HG03432 (cell line): ENCODE data around the gene KCNQ1.

Experiments used
- ATAC-seq: cut with Tn5 transposase; IDR thresholded peaks from one replicate; pipeline ENCODE4 v1.9.1; 2021; ENCODE audit warnings: mild to moderate bottlenecking, moderate library complexity; ENCODE audit not compliant: unreplicated experiment

The KCNQ1 gene

DNA sequence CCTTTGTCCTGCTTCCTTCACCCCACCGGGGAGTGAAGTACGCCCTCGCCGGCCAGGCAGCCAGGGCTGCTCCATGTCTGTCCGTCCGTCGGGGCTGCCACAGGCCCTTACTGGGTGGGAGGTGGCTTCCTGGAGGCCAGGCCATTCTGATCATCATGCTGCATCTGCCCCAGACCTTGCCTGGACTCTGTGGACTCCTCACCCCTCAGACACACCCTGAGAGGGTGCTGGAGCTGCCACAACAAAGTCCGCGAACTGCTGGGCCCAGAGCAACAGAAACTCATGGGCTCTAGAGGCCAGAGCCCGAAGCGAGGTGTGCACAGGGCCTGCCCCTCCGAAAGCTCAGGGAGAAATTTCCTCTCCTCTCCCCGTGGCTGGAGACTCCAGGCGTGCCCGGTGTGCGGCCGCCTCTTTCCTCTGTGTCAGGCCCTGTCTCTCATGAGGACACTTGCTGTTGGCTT, 130.8 kb downstream of the KCNQ1 start:
- no peak for ATAC-seq

- ATAC-seq, result no peak
Measured at GRCh38 chr11:2576111-2576510, 131.3 kb downstream of the KCNQ1 start.

DNA sequence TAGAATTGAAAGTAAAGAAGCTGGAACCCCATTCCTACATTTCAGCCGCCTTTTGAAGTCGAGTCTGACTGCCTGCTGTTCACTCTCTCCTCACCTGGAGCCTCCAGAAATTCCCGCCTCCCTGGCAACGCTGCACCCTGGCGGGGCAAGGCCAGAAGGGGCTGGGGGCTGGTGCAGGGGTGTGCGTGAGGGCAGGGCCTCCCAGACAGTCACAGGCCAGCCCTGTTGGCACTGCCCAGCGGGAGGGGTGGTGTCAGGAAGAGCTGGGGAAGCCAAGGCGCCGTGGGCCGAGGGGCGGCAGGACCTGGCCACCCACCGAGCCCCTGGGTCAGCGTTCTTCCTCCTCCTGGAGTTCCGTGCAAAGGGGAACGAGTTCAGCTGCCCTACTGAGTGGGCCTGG, 131.7 kb downstream of the KCNQ1 start:
- ATAC-seq, result no peak

DNA sequence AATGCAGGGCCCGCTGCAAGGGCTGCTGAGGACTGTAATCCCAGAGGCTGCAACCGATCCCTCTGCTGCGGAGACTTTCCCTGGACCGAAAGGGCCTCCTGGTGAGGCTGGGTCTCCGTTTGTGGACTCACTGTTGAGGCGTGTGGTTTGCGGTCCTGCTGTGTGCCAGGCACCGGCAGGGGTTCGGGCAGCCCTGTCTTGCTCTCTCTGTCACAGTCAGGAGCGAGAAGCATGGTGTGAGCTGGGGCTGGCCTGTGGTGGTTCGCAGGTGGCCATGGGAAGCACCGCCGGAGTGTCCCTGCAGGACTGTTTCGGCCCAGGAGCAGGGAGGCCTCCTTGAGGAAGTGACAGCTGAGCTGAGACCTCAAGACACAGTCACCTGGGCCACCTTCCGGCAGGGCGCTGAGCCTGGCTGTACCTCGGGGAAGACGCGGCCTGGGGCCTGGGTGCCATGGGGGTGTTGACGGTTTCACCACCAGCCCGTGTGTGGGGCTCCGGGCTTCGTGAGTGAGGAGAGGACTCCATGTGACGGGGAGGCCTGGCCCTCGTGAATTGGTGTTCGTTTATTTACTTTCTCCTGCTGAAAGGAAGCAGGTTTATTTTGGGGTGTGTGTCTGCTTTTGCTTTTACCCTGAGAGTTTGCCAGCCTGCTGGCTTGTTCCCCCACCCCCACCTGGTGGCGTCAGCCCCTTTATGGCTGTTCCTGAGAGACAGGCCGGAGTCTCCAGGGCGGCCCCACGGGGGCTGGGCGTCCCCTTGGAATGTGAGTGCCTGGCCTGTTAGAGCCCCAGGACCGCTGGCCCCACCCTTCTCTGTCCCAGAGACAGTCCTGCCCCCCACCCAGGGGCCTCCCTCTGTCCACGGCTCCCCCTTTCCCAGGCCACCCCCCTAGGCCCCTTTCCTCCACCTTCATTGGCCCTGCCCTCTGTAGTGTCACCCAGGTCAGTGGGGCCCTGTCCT, 132.5 kb downstream of the KCNQ1 start:
- ATAC-seq, result no peak

DNA sequence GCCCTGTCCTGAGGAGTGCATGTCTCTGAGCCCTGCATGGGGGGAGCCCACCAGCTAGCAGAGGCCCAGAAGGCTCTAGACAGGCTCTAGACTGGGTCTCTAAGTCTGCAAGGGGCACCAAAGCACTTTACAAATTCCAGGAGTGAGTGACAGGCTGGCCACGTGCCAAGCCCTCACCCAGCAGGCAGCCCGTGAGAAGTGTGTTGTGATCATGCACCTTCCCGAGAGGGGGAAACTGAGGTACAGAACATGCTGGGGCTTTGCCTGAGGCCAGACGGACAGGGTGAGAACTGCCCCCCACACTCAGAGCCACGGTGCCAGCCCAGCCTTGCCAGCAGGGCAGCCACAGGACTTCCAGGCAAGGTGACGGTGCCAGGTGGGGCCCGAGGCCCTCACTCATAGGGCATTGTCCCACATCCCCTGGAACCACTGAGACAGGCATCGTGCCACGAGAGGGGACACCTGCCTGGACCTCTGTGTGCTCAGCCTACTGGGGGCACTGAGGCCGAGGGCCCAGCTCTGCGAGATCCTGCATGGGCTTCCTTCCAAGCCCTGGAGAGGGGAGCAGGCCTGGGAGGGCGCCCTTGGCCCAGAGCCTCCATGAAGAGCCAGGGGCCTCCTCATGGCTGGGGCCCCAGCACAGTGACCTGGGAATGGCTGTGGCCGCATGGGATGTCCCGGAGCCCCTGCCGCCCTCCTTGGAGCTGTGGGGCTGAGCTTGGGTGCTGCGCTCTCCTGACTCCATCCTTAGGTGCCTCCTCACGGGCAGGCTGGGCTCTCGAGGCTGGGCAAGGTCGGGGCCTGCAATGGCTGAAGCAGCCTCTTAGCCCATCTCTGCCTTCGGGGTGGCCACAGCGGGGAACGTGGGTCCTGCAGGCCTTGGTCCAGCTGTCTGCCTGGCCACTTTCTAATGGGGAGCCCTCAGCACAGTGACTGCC, 133.5 kb downstream of the KCNQ1 start:
- no peak for ATAC-seq

- ATAC-seq, result no peak
Measured at GRCh38 chr11:2578929-2579270, 134.1 kb downstream of the KCNQ1 start.

- ATAC-seq, result no peak
Measured at GRCh38 chr11:2579315-2580060, 134.7 kb downstream of the KCNQ1 start.

DNA sequence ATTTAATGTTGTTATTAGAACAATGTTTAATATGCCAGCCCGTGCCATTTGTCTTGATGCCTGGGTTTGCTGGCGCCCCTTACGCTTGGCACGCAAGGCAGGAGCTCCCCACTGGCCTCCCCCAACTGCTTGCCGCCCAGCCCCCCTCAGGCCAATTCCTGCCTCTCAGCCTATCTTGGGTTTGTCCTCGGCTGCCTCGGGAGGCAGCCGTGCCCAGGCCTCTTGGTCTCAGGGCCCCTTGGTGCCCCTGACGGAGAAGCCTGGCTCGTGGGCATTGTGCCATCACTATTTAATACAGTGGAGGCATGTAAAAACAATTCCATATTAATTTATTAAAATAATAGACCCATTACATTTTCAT, 135.2 kb downstream of the KCNQ1 start:
- ATAC-seq, result no peak

- no peak for ATAC-seq
Measured at GRCh38 chr11:2580571-2581001, 135.8 kb downstream of the KCNQ1 start.

GRCh38 chr11:2581151-2581930, 136.5 kb downstream of the KCNQ1 start:
- ATAC-seq, result no peak

DNA sequence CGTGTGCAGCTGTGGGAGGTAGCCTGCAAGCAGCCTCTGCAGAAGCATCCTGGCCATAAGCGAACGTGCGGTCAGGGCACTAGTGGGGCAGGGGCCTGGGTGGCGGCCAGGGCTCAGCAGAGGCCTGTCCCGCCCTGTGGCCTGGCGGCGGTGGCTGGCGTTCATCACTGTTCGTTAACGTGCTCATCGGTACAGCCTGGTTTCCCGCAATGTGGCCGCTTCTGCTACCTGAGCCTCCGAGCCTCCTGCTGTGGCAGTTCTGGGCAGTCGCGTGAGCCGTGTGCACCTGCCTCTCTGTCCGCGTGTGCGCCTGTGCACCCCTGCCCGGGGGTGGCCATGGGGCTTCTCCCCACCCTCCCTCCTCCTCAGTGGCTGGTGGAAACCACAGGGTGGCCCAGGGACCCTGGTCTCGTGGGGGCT, 137.1 kb downstream of the KCNQ1 start:
- no peak for ATAC-seq

DNA sequence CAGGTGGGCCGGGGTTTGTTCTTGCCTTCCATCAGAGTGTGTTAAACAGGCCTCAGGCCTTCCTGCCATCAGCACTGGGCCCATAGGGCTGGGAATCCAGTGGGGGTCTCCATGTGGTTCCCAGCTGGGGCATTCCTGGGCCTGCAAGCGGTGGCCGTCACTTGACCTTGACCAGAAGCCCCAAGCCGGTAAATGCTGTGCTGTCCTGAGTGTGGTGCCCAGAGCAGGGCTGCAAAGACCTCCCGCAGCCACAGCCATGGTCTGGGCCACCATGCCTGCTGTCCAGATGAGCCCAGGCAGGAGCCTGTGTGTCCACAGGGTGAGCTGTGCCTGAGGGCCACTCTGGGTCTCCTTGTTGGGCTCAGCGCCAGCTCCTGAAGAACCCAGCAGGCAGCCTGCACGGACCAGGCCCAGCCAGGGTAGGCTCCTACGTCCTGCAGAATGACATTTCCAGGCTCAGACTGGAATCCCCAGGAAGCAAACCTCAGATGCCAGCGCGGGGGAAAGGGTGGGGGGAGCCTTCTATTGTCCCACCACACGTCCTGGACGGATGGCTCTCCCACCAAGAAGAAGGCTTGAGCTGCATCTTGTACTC, 137.6 kb downstream of the KCNQ1 start:
- no peak for ATAC-seq

- no peak for ATAC-seq
Measured at GRCh38 chr11:2582946-2583604, 138.3 kb downstream of the KCNQ1 start.

DNA sequence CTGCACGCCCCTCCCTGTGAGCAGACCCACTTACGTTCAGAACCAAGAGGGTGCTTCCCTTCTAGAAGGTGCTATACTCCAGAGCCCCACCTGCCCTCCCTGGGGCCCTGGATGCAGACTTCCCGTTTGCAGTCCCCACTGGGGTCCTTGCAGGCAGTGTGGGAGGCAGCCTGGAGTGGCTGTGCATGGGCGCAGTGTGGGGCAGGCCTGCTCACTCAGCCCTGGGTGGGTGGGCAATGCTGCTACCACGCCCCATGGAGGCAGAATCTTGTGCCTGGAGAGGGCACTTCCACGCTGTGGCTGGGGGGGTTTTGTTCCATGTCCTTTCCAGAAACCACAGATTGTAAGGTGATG, 138.8 kb downstream of the KCNQ1 start:
- no peak for ATAC-seq

- no peak for ATAC-seq
Measured at GRCh38 chr11:2584434-2584811, 139.6 kb downstream of the KCNQ1 start.

DNA sequence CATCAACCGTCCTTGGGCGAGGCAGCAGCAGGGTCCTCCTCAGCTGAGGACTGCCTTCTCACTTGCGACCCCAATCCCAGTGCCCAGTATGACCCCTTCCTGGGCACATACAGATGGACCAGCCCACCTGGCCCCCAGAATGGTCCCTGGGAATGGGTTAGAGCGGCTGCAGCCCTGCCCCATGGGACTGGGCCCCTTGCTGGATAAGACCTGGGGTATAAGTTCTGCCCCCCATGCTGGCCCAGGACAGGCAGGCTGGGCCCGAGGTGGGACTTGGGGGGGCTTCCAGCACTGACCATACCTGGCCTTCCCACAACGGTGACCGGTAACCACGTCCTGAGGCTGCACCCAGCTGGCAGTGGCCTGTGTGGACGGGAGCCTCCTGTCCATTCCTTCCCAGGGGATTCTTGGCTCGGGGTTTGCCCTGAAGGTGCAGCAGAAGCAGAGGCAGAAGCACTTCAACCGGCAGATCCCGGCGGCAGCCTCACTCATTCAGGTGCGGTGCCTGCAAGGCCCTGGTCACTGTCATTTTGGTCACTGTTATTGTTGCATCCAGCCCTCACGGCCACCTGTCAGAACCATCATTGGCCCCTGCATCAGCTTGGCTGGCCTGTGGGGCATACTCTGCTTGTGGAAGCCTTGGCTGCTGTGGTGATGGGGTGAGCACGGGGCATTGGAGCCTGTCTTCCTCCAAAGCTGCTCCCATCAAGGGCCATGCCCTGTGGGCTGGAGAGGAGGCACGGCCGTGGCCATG, 140.2 kb downstream of the KCNQ1 start:
- no peak for ATAC-seq

DNA sequence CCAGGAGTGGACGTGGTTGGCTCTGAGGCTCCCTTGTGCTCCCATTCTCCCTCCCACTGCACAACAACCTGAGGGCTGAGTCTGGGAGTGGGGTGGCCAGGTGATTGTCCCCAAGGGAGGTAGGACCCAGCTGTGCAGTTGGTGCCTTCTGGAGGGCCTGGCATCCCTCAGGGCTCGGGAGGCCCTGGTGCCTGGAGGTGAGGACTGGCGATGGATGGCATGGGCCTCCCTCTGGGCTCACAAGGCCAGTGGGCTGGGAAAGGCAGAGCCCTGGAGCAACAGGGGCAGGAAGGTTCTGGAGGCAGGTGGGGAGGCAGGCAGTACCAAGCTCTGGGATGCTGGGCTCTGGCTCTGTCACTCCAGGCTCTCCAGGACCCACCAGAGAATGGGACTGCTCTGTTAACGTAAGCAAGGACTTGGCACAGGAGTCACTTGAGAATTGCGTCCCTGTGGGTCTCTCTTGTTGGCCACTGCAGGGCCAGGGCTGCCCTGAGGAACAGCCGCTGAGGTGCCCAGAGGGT, 140.8 kb downstream of the KCNQ1 start:
- ATAC-seq, result no peak

DNA sequence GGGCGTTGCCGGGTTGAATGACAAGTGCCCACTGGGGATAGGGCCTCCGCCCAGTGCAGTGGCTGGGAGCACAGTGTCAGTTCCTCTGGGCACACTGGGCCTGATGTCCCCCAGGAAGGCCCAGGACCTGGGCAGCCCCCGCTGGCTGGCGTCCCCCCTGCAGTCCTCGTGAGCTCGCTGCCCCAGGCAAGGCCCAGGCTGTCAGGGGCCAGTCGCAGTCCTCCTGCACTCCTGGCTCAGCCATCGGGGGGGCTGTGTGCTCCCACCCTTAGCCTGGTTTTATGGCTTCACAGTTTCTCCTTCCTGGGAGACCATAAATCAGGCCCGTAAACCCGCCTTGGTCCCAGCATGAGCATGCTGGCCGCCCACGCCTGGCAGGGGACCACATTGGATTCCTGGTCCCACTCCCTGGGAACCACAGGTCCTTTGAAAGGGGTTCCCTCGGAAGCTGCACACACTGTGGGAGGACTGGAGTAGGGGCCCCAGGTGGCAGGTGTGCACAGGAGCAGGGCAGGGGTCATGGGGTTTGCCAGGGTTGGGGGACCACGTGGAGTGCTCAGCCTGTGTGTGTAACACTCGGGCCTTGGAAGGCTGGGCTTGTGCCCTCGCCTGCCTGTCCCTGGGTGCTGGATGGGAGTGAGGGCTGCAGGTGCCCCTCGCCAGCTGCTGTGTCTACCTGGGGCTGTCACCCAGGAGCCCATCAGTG, 141.4 kb downstream of the KCNQ1 start:
- ATAC-seq, result no peak
